Limb (tissue), 2 donors: ENCODE results near the gene ARHGAP22.

Experiments used
- DNase-seq, 2 donors: peaks; one replicate each; pipeline ENCODE4 v3.0.0-alpha.2; 2016; ENCODE audit errors: extremely low spot score in 2 of 2

The ARHGAP22 gene

DNA sequence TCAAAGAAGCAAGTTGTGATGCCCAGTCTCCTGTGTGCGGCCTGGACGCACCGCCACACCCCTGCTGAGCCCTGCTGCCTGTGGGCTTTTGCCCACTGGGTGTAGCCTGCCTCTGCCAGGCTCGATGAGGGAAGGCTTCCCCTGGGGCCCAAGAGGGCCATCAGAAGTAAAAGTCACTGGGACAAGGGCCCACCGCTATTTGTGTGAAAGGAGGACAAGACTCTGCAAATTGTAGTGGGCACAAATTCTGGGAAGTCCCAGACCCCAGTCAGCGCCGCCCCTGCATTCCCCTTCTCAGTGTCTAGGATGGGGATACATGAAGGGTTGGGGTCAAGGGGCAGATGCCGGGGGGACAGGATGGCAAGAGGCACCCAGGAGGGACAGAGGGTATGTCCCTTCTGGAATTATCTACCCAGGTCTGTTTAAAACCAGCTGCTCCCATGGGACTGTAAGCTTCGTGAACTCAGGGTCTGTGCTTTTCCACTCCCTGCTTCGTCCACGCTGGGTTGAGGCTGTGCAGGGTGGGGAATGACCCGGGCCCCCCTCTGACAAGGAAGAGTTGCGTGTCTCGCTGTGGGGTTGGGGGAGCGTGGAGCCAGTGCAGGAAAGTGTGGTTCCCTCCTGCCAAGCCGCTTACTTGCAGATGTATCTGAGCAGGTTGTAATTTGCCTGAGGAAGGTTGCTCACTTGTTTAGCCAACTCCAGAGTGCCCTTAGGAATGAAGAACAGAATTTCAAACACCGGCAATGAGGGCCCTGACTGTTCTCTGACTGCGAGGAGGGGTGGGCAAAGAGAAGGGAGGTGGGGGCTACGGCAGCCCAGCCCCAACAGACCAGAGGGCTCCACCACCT is 151.2 kb downstream of the ARHGAP22 start:
- peak in 1 of 2 donors; percentile 19 for DNase-seq

DNA sequence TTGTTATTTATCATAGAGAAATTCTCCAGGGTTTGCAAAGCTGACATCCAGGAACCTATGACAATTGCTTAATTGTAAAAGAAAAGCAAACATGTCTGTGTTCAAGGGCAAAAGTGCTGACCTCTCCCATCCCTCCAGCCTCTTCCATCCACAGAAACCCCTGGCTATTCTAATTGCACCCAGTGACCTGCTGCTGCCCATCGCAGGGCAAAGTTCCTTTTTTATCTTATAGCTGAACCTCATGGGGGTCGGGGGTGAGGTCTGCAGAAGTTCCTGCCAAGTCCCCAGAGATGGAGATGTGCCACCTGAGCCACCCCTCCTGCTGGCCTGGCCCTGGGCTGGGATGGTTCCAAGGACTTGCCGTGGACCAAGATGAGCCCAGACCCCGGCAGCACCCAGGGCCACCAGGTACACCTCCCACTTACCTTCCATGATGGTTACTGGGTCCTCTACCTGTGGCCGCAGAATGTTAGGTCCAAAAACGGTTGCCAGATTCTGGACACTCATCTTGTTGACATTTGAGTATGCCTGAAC is 151.9 kb downstream of the ARHGAP22 start:
- DNase-seq = no peak

- DNase-seq = no peak
Measured at GRCh38 chr10:48451969-48452878, 152.6 kb downstream of the ARHGAP22 start.

- peak in 1 of 2 donors; percentile 25 for DNase-seq
Measured at GRCh38 chr10:48450741-48451466, 154.0 kb downstream of the ARHGAP22 start.

DNA sequence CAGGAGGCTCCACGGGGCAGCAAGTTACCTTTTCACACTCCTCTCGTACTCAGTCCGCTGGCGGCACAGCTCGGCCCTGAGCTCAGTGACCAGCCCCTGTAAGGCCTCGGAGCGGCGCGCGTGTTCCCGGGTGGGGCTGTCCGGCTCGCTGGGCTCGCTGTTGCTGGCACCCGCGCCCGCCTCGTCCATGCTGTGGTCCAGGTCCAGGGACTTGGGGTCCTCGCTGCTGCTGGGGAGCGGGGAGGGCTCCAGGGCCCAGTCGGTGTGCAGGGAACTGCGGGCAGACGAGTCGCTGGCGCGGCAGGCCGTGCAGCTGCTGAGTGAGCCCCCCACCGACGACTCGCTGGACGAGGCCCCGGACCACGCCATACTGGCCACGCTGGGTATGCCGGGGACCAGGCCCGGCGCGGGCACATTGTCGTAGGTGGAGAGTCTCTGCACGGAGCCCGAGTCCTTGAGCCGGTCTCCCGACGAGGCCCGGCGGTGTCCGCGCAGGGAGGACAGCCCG is 154.6 kb downstream of the ARHGAP22 start:
- peak in 1 of 2 donors; percentile 22 for DNase-seq

DNA sequence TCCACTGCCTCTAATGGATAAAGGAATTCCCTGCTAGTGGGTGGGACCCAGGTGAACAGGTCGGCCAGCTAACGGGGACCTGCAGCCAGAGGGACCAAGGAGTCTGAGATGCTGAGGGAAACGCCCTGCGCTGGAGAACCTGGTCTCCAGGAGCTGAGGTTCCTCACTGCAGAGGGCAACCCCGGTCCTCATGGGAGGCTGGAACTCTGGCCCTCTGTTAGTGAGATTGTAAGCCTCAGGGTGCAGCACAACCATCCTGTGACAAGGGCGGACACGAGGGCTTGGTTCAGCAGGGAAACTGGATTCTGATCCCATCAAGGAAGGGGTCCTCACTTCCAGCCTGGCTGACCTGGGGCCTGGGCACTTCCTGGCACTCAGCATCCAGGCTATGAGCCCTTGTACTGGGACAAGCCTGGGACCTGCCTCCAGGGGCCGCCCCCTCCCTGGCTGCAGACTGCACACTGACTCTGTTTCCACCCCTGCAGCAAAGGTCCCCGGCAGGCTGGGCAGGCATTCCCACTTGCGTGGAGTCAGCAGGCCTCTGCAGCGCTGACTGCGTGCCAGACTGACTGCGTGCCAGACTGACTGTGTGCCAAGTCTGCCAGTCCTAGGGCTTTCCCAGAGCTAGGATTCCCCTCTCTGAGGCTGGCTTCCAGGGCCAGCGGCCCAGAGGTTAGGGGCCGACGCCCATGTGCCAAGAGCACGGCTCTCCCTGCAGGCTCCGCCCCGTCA is 155.2 kb downstream of the ARHGAP22 start:
- no peak for DNase-seq

GRCh38 chr10:48448796-48449195 is 156.1 kb downstream of the ARHGAP22 start:
- peak in 1 of 2 donors; percentile 17 for DNase-seq

GRCh38 chr10:48447356-48448215 is 157.3 kb downstream of the ARHGAP22 start:
- no peak for DNase-seq

DNA sequence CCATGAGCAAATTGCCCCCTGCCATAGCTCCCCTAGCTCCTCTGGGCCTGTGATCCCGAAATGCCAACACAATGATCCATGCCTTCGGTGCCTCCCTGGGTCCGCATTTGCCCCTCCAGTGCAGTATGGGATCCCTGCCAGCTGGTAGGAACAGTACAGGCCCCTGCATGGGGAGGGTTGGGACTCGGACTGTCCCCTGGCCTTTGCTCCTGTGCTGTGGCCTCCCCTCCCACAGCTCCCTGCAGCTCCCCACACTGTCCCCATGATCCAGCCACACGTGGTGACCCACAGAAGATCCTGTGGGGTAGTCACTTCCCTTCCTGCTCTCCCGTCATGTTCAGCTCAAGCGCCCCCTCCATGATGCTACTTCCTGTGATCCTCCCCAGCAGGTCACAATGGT is 158.1 kb downstream of the ARHGAP22 start:
- no peak for DNase-seq

GRCh38 chr10:48445932-48446331 is 158.9 kb downstream of the ARHGAP22 start:
- peak in 1 of 2 donors; percentile 20 for DNase-seq

GRCh38 chr10:48444861-48445841 is 159.7 kb downstream of the ARHGAP22 start:
- DNase-seq = peak in 1 of 2 donors; percentile 42

DNA sequence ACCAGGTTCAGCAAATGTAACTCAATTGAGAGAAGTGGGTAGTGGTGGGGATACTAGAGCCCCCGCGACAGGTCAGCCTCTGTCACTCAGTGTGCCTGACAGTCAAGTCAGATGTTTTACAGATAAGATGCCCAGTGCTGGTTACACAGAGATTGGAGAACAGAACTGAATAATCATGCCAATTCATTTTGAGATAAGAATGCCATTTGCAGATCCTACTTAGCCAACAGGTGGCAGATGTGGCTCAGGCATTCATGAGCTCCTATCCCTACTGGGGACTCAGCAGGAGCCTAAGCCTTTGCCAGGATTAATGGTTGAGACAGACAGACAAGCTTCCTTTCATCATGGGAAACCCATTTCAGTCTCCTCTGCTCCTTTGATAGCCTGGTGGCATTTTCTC is 160.6 kb downstream of the ARHGAP22 start:
- peak in 1 of 2 donors; percentile 18 for DNase-seq

GRCh38 chr10:48442809-48443177 is 162.1 kb downstream of the ARHGAP22 start:
- peak in 1 of 2 donors; percentile 23 for DNase-seq

GRCh38 chr10:48442090-48442808 is 162.6 kb downstream of the ARHGAP22 start:
- peak in 1 of 2 donors; percentile 23 for DNase-seq

DNA sequence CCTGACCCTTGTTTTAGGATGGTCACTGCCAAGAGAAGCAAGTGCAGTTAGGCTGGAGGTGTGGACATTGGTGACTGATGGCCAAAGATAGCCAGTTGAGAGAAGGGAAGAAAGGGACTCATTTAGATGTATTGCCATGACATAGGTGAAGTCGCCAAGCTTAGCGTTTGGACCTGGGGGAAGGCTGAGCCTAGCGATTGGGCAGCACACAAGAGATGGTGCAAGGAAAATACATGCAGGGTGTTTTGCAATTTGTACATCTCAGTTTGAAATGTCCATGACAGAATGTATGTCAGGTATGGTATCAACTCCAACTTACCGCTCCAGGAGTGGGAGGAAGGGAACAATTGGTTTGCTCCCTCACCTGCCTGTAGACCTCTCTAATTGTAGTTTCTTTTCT is 164.1 kb downstream of the ARHGAP22 start:
- DNase-seq = no peak

DNA sequence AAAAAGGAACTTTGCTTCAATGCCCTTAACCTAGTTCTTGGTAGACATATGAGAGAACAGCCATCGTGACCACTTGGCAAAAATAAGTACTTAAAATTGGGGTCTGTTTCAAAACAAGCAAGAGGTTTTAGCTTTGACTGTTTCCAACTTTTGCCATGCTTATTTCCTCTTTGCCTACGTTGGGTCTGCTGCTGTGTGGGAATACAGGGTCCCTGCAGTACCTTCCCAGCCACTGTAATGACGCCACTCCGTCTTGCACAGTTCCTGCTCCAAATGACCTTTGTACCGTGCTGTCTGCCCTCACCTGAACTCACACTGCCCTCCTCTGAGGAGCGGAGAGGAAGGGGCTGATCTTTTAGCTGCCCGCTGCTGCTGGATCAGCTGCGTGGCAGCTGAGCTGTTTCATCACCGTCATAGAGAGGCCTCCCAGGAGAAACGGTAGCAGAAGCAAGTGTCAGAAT is 165.3 kb downstream of the ARHGAP22 start:
- peak; percentile 12 to 22 for DNase-seq

- DNase-seq = no peak
Measured at GRCh38 chr10:48439031-48439430, 165.8 kb downstream of the ARHGAP22 start.
